Keratinocyte (primary cell): Measurements from ENCODE around the gene AP4S1.

Experiments
- EZH2 ChIP-seq: IDR thresholded peaks from one replicate; pipeline ENCODE4 v1.6.1; 2012; ENCODE audit warnings: inconsistent platforms, mild to moderate bottlenecking, low read length, moderate library complexity
- TF ChIP-seq, protein P1 (sequence below), 3 experiments: IDR thresholded peaks in 1 of 3; conservative IDR thresholded peaks in 1 of 3; optimal IDR thresholded peaks in 1 of 3; 2 replicates in 2 of 3; 3 replicates in 1 of 3; pipeline versions ENCODE3 to v1.5.1; 2011; ENCODE audit warnings: low read length in 3 of 3, mild to moderate bottlenecking in 3 of 3, moderate library complexity in 2 of 3, control low read depth in 1 of 3, inconsistent platforms in 1 of 3; ENCODE audit not compliant: insufficient read depth in 2 of 3; ENCODE audit errors: extremely low read depth in 1 of 3

GRCh38 chr14:31022386-31022785 lies 3.1 kb upstream of the AP4S1 start:
- TF ChIP-seq, protein P1, sequence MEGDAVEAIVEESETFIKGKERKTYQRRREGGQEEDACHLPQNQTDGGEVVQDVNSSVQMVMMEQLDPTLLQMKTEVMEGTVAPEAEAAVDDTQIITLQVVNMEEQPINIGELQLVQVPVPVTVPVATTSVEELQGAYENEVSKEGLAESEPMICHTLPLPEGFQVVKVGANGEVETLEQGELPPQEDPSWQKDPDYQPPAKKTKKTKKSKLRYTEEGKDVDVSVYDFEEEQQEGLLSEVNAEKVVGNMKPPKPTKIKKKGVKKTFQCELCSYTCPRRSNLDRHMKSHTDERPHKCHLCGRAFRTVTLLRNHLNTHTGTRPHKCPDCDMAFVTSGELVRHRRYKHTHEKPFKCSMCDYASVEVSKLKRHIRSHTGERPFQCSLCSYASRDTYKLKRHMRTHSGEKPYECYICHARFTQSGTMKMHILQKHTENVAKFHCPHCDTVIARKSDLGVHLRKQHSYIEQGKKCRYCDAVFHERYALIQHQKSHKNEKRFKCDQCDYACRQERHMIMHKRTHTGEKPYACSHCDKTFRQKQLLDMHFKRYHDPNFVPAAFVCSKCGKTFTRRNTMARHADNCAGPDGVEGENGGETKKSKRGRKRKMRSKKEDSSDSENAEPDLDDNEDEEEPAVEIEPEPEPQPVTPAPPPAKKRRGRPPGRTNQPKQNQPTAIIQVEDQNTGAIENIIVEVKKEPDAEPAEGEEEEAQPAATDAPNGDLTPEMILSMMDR (optimal IDR thresholded peaks at IDR 0.05 in 1 of 3, IDR thresholded peaks at IDR 0.05 in 1 of 3, conservative IDR thresholded peaks at IDR 0.05 in 1 of 3; ENCODE audit: extremely low read depth in 1 of 3, insufficient read depth in 2 of 3, low read length in 3 of 3) = no peak
- TF ChIP-seq EZH2 = no peak
